SW480 (cell line): ENCODE data around the gene NR2E3.

Experiments used
- DNase-seq: peaks from one replicate; pipeline ENCODE4 v3.0.0-alpha.2; 2016; ENCODE audit warnings: low spot score

The NR2E3 gene

DNA sequence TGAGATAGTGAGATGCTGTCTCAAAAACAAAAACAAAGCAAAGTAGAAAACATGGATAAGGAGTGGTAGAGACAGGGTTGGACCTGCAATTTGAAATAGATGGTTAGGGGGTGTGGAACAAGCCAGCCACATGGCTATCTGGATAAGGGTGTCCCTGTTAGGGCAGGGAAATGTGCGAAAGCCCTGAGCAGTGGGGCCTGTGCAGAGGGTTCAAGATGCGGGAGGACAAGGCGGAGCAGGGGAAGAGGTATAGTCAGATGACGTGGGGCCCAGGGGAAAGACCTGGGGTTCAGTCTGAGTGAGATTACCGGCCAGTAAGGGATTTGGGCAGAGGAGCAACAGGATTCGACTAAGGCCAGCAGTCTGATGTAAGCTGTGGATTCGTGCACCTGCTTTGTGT lies 18.4 kb upstream of the NR2E3 start:
- no peak for DNase-seq

GRCh38 chr15:71792521-71792920 lies 17.8 kb upstream of the NR2E3 start:
- DNase-seq, result peak; percentile 53

DNA sequence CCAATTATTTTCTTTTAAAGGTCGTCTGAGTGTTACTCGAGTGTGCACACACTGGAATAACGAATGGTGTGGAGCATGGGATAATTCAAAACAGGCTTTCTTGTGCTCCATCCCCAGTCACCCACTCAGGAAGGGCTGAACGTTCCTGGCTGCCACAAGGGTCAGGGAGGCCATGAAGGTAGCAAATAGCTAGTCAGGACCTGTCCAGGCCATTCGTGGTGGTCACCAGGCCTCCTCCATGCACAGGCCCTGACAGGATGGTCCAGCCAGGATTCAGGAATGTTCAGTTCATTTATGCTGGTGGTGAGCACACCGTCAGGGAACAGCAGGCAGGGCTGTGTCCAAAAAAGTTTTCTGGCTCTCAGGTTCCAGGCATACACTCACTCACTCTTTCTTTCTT lies 11.7 kb upstream of the NR2E3 start:
- no peak for DNase-seq

- no peak for DNase-seq
These were observed 10.2 kb upstream of the NR2E3 start for GRCh38 chr15:71800190-71800589.

DNA sequence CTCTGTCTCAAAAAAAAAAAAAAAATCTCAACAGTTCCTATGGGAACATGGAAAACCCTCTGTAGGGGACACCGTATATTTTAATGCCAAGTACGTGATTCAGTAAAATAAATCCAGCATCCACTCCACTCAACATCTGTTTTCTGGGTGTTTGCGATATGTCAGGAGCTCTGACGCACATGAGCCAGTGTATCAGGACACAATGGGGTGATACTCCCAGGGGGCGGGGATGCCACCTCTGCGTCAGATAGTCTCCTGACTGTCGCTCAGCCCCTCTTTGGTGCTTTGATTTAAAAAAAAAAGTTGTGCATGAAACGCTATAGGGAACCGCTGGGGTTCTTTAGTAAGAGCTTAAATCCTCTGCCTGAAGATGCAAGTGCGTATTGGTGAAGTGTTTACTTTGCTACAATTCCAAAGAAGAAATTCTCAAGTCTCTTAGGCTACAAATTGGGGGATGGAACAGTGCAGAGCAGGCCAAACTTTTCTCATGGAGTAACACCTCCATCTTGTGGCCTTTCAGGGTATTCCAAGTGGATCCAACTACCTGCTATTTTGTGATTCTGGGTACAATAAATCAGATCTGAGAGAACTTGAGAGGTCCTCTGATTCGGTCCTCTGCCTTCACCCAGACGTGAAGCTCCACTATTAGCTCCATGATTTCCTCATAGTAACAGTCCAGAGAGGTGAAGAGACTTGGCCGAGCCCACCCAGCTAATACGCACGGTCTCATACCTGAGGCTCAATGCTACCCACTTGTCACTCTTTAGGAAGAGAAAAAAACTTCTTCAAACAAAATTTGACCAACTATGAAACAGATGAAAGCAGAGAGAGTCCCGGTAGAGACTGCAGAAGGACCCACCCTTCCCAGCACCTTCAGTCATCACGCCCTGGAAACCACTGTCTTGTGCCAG lies 9.3 kb upstream of the NR2E3 start:
- peak; percentile 54 for DNase-seq

- DNase-seq, result no peak
These were observed 8.3 kb upstream of the NR2E3 start for GRCh38 chr15:71801935-71802655.

- no peak for DNase-seq
These were observed 7.6 kb upstream of the NR2E3 start for GRCh38 chr15:71802770-71803169.

GRCh38 chr15:71804226-71804625 lies 6.1 kb upstream of the NR2E3 start:
- no peak for DNase-seq

DNA sequence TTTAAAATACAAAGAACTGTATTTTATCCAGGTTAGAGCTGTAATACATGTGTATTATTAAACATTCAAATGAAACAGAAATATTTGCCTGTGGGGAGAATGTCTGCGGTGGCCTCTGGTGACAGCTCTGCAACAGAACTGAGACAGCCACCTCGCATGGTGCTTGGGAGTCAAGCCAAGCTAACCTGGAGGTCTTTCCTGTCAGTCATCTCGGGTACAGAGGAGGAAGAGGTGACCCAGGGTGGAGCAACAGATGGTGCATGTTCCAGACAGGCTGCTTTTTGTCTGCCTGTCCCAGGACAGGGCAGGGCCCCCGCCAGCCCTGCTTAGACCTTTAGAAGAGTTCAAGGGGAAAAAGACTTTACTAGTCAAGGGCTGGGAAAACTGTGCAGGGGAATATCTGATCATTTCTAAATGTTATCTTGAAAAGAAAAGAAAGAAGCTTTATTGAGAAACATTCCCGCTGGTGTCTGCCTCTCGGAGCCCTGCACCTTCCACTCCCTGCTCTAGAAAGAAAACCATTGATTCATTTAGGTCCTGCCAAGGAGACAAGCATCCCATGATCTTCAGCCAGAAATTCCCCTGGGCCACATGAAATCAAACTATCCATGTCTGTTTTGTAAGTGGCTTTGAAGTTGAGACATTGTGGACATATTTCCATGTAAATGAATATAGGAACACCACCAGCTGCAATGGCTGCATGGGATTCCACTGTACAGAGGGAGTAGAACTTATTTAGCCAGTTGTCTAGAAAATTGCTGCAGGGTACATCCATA lies 5.5 kb upstream of the NR2E3 start:
- no peak for DNase-seq

DNA sequence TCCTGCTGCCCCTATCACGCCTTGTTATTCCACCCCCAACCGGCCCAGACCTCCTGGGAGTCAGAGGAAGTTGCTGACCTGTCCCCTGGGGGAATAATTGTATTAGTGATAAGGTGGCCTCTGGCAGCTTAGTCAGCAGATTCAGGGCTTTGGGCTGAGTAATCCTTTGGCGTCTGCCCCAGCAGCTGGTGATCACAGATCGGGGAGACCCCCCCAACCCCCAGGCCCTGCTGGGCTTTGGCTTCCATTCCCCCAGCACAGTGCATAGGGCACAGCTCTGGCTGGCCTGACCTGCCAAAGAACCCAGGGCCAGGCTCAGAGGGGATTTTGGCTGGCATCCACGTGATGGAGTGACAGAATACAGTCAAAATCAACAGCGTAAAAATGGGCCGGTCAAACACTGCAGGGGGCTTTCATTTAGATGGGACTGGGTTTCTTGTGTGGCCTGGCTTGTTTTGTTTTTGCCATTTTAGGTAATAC lies 3.9 kb upstream of the NR2E3 start:
- no peak for DNase-seq

- DNase-seq, result no peak
These were observed 3.2 kb upstream of the NR2E3 start for GRCh38 chr15:71807125-71807629.

GRCh38 chr15:71807691-71808091 lies 2.7 kb upstream of the NR2E3 start:
- DNase-seq, result no peak

DNA sequence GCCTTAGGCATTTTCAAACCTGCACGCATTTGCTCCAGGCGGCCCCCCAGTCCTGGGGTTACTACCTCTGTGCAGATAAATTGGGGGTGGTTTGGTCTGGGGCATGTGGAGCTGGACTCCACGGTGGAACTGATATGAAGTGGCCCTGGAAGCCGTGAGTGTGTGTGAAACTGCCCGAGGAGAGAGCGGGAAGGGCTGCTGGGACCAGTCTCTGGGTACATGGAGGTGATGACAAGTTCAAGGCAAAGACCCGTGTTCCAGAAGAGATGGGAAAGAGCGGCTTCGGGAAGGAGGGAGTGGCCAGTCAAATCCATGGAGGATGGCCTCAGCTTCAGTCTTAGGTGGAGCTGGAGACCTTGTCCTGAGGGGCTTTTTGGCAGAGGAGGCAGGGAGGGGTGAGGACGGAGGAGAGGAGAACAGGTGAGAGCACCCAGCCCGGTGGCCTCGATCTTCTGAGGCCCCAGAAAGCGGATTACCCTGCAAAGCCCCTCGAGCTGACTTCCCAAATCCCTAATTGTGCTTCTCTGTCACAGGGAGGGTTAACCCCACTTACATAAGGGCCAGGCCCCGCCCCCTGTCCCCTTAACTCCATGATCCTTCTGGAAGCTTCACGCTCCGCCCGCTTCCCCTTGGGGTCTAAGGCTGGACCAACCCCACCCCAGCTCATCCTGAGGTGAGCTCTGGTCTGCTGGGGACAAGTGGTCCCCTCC lies 1.9 kb upstream of the NR2E3 start:
- no peak for DNase-seq

DNA sequence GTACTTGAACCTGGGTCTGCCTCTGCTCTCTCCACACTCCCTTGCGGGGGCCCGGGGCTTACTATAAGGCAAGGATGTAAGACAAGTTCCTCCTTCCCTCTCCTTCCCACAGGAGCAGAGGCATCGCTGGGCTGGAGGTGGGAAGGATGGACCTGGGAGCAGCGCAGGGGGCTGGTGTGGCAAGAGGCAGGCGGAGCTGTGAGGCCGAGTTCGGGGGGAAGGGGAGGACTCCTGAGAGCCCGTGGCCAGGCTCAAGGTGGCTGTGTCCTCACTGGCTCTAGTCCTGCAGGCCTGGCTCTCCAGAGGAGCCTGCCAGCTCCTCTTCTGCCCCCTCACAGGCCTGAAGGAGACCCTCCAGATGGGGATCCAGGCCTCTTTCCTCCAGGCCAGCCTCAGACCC lies 1.0 kb upstream of the NR2E3 start:
- DNase-seq, result no peak

DNA sequence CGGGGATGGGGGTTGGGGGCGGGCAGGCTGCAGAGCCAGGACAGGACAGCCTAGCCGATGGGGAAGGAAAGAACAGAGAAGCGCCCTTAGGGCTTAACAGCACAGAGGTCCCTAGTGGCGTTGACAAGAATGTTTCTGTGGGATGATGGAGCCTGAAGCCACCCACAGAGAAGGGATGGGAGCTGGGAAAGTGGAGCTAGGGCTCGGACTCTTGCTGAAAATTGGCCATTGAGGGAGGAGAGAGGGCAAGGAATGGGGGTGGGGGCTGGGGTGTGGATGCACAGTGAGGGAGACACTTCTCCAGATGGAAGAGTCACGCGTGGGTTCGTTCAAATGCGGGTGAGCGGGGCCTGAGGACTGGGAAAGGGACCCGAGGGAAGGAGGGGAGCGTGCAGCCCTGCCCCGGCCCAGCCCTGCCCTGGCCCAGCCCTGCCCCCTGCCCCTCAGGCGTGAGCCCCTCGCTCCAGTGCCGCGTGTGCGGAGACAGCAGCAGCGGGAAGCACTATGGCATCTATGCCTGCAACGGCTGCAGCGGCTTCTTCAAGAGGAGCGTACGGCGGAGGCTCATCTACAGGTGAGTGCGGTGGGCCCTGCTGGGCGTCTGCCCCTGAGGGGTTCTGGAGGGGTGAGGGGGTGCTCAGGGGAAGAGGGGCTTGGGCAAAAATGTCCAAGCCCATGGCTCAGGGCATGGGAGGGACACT lies 832 bp downstream of the NR2E3 start:
- no peak for DNase-seq

DNA sequence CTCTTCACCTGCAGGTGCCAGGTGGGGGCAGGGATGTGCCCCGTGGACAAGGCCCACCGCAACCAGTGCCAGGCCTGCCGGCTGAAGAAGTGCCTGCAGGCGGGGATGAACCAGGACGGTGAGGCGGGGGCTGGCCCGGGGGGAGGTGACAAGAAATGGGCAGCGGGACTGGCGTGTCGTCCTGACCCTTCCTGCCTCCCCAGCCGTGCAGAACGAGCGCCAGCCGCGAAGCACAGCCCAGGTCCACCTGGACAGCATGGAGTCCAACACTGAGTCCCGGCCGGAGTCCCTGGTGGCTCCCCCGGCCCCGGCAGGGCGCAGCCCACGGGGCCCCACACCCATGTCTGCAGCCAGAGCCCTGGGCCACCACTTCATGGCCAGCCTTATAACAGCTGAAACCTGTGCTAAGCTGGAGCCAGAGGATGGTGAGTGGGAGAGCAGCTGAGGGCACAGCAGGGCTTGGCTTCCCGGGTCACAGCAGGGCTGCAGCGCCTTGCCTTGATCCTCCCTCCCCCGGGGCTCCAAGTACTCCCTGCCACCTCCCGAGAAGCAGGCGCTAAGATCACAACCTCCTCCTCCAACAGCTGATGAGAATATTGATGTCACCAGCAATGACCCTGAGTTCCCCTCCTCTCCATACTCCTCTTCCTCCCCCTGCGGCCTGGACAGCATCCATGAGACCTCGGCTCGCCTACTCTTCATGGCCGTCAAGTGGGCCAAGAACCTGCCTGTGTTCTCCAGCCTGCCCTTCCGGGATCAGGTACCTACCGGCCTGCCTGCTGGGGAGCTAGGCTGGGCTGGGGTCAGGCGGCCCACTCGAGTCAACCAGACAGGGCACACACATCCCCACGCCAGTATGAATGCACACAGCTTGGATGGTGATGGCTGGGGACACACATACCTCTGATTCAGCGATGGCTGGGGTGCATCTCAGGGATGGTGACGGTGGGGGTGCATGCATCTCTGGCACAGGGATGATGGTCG lies 1.7 kb downstream of the NR2E3 start:
- no peak for DNase-seq

DNA sequence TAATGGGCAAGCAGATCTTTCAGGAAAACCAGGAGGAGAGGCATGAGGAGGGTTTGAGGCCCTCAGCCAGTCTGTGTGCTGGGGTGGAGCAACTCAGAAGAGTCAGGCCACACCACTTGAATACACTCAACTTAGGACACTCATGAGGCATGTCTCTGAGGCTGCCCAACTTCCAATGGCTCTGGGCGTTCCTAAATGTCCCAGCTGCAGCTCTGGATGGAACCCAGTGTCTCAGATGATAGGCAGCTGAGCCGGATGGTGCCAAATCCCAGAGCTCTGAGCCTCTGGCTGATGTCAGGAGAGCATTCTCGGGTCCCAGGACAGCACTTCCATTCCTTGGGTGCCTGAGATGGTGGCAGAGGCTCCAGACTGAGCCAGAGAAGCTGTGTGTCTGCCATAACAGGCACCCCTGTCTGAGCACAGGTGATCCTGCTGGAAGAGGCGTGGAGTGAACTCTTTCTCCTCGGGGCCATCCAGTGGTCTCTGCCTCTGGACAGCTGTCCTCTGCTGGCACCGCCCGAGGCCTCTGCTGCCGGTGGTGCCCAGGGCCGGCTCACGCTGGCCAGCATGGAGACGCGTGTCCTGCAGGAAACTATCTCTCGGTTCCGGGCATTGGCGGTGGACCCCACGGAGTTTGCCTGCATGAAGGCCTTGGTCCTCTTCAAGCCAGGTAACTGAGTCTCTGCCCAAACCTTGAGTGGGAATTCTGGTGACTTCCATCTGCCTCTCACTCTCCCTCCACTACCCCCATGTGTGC lies 2.8 kb downstream of the NR2E3 start:
- no peak for DNase-seq

GRCh38 chr15:71813723-71814470 lies 3.5 kb downstream of the NR2E3 start:
- DNase-seq, result no peak
